A549 (cell line): Measurements from ENCODE around the gene ABHD17A. TPM values are rescaled to one million over a fixed set of nuclear protein-coding genes. Genes with fewer than 3 reads are reported as not detected.
"Not testable (repeated sequence)": the region's sequence is repeated elsewhere in the genome, so short reads cannot be mapped to it uniquely, and the experiment has no call there.

Experiments used
- ATAC-seq, 2 experiments: fragments of 200-7000 bp in 1 of 2; fragments of >200 bp in 1 of 2; cut with Nextera tagmentation in 1 of 2; cut with Tn5 transposase in 1 of 2; 3 replicates each; pipeline versions ENCODE4 v1.8.0 to v1.9.1; 2018 to 2020; ENCODE audit warnings: mild to moderate bottlenecking in 1 of 2, moderate library complexity in 1 of 2
- CTCF ChIA-PET: fragments of 300-600 bp; sonication (Branson Sonifier 250); formaldehyde crosslinking; extraction: SDS; loops from one replicate; lab custom pipeline; 2021; ENCODE audit warnings: antibody characterized with exemption, inconsistent platforms; lab: Yijun Ruan, JAX
- POLR2A ChIA-PET: fragments of 350-600 bp; formaldehyde crosslinking; extraction: SDS; loops from one replicate; lab custom pipeline; 2021; ENCODE audit warnings: antibody characterized with exemption, inconsistent platforms; lab: Yijun Ruan, JAX
- DNase-seq, 2 experiments: peaks; one replicate each; pipeline versions ENCODE4 v3.0.0 to v3.0.0-alpha.2; 2011 to 2016; ENCODE audit warnings: low read depth in 1 of 2, low spot score in 1 of 2
- FAIRE-seq: peaks from 2 replicates; lab custom pipeline; 2011; peaks lifted over from hg19 to GRCh38; lab: Jason Lieb, UNC
- H3K27ac ChIP-seq, 2 experiments: fragments of >200 bp; sonication (Bioruptor Twin); formaldehyde crosslinking; 3 replicates each; pipeline ENCODE4 v1.5.1; 2016 to 2017
- H3K4me1 ChIP-seq: fragments of >200 bp; sonication (Bioruptor Twin); formaldehyde crosslinking; 3 replicates; pipeline ENCODE4 v1.6.1; 2016
- H3K4me2 ChIP-seq: fragments of >200 bp; sonication (Bioruptor Twin); formaldehyde crosslinking; 3 replicates; pipeline ENCODE4 v1.6.1; 2016
- H3K4me3 ChIP-seq: fragments of >200 bp; sonication (Bioruptor Twin); formaldehyde crosslinking; 3 replicates; pipeline ENCODE4 v1.5.1; 2016
- H3K9me3 ChIP-seq: fragments of >200 bp; sonication (Bioruptor Twin); formaldehyde crosslinking; 3 replicates; pipeline ENCODE4 v1.6.1; 2016
- BCL3 ChIP-seq: fragments of >200 bp; sonication (Bioruptor Twin); formaldehyde crosslinking; IDR thresholded peaks from 3 replicates; pipeline ENCODE4 v1.6.1; 2016
- BHLHE40 ChIP-seq: IDR thresholded peaks from 2 replicates; pipeline ENCODE4 v1.6.1; 2012; ENCODE audit warnings: low read depth, low read length, inconsistent platforms
- CBX2 ChIP-seq: fragments of 200-600 bp; sonication (generic); IDR thresholded peaks from 2 replicates; pipeline ENCODE4 v1.6.1; 2016; ENCODE audit warnings: low read depth, mild to moderate bottlenecking, borderline replicate concordance
- CHD4 ChIP-seq: fragments of 200-600 bp; sonication (generic); IDR thresholded peaks from 2 replicates; pipeline ENCODE4 v1.6.1; 2016; ENCODE audit warnings: antibody characterized with exemption, mild to moderate bottlenecking, borderline replicate concordance
- CTCF ChIP-seq: fragments of >200 bp; sonication (Bioruptor Twin); formaldehyde crosslinking; IDR thresholded peaks from 3 replicates; pipeline ENCODE4 v1.5.1; 2016
- E2F6 ChIP-seq: IDR thresholded peaks from 2 replicates; pipeline ENCODE4 v1.6.1; 2012; ENCODE audit warnings: low read depth, borderline replicate concordance
- EHF ChIP-seq: fragments of 250-450 bp; sonication (Bioruptor Pico); IDR thresholded peaks from 2 replicates; pipeline ENCODE4 v1.5.0; 2020; ENCODE audit warnings: mild to moderate bottlenecking
- EP300 ChIP-seq, 2 experiments: fragments of >200 bp; sonication (Bioruptor Twin); formaldehyde crosslinking; IDR thresholded peaks; 2 replicates in 1 of 2; 3 replicates in 1 of 2; pipeline ENCODE4 v1.6.1; 2016 to 2017
- FOSB ChIP-seq: fragments of 250-450 bp; sonication (Bioruptor Pico); IDR thresholded peaks from 2 replicates; pipeline ENCODE4 v1.5.0; 2020; ENCODE audit warnings: mild to moderate bottlenecking, moderate library complexity
- FOXS1 ChIP-seq: fragments of 250-450 bp; sonication (Bioruptor Pico); IDR thresholded peaks from 2 replicates; pipeline ENCODE4 v1.5.0; 2020; ENCODE audit warnings: mild to moderate bottlenecking, moderate library complexity
- KDM5A ChIP-seq: fragments of 200-600 bp; sonication (generic); IDR thresholded peaks from 2 replicates; pipeline ENCODE4 v1.6.1; 2016; ENCODE audit warnings: antibody characterized with exemption, mild to moderate bottlenecking
- MAFK ChIP-seq: fragments of 450-650 bp; IDR thresholded peaks from 2 replicates; pipeline ENCODE4 v1.6.1; 2014; ENCODE audit not compliant: partially characterized antibody
- MAX ChIP-seq: IDR thresholded peaks from 2 replicates; pipeline ENCODE4 v1.6.1; 2012
- MYC ChIP-seq: IDR thresholded peaks from 2 replicates; pipeline ENCODE4 v1.6.1; 2012; ENCODE audit warnings: mild to moderate bottlenecking, inconsistent platforms, low read length, improper control_type of control experiment, borderline replicate concordance
- NFE2L2 ChIP-seq: fragments of 150-350 bp; conservative IDR thresholded peaks from 2 replicates; pipeline ENCODE4 v1.6.1; 2014; ENCODE audit warnings: low read length
- NR3C1 ChIP-seq: fragments of >200 bp; sonication (Bioruptor Twin); formaldehyde crosslinking; IDR thresholded peaks from 3 replicates; pipeline ENCODE4 v1.6.1; 2017
- POLR2AphosphoS2 ChIP-seq: conservative IDR thresholded peaks from 2 replicates; pipeline ENCODE4 v1.6.1; 2012; ENCODE audit warnings: low read length, improper control_type of control experiment, inconsistent platforms
- RAD21 ChIP-seq, 2 experiments: fragments of >200 bp in 1 of 2; sonication (Bioruptor Twin) in 1 of 2; formaldehyde crosslinking in 1 of 2; IDR thresholded peaks in 1 of 2; conservative IDR thresholded peaks in 1 of 2; 2 replicates in 1 of 2; 3 replicates in 1 of 2; pipeline ENCODE4 v1.6.1; 2012 to 2018; ENCODE audit warnings: inconsistent platforms in 1 of 2
- RCOR1 ChIP-seq: fragments of 150-350 bp; IDR thresholded peaks from 2 replicates; pipeline ENCODE4 v1.6.1; 2014; ENCODE audit warnings: antibody characterized with exemption, low read length, low read depth
- RFX5 ChIP-seq: fragments of 450-650 bp; IDR thresholded peaks from 2 replicates; pipeline ENCODE4 v1.7.1; 2014; ENCODE audit warnings: antibody characterized with exemption, mild to moderate bottlenecking, moderate library complexity
- TP53 ChIP-seq: fragments of 250-450 bp; sonication (Bioruptor Pico); IDR thresholded peaks from 2 replicates; pipeline ENCODE4 v1.5.0; 2021; ENCODE audit warnings: mild to moderate bottlenecking, moderate library complexity
- ZC3H11A ChIP-seq: fragments of 450-650 bp; IDR thresholded peaks from 2 replicates; pipeline ENCODE4 v1.6.1; 2014; ENCODE audit warnings: antibody characterized with exemption, mild to moderate bottlenecking
- ZFP36 ChIP-seq: fragments of 450-650 bp; IDR thresholded peaks from 2 replicates; pipeline ENCODE4 v1.6.1; 2014; ENCODE audit warnings: borderline replicate concordance; ENCODE audit not compliant: partially characterized antibody
- WGBS: methylation state at CpG from one replicate; pipeline ENCODE4 v1.1.6; 2017; ENCODE audit errors: missing lambda C conversion rate; 5-methylcytosine and 5-hydroxymethylcytosine counted together
- polyA plus RNA-seq, 4 experiments: library from polyadenylated mRNA; depleted of rRNA in 3 of 4; stranded (reverse); fragments of >200 nt; fragmentation: RNase III in 1 of 4; extraction: RNeasy Plus Mini Kit Qiagen cat#74134 plus additional on column Dnase treatment in 1 of 4; gene quantifications; 2 replicates in 3 of 4; 3 replicates in 1 of 4; pipeline ENCODE4 v1.2.3, GENCODE V29; 2011 to 2017
- TF ChIP-seq, protein P1 (sequence below): fragments of >200 bp; sonication (Bioruptor Twin); formaldehyde crosslinking; IDR thresholded peaks from 2 replicates; pipeline ENCODE4 v1.6.1; 2016
- TF ChIP-seq, protein P2 (sequence below): IDR thresholded peaks from 2 replicates; pipeline ENCODE4 v1.6.1; 2012

The ABHD17A gene
- polyA plus RNA-seq, 2 of the 4 experiments (the other 2 are of a cell fraction) = 12.8 to 23.1 TPM

DNA sequence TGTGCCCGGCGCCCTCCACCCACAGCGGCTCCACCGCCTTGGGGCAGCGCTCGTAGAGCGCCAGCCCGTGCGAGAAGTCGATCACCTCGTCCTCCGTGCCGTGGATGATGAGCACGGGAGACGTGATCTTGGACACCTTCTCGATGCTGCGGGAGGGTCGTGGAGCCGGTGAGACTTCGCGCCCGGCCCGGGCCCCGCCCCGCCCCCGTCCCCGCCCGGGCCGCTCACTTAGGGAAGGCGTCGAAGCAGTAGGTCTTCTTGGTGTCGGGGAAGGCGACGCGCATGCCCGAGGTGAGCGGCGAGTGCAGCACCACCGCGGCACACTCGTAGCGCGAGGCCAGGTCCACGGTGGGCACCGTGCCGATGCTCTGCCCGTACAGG is 8.0 kb downstream of the ABHD17A start:
- H3K4me3 ChIP-seq, POLR2A ChIA-PET, FAIRE-seq, H3K4me2 ChIP-seq, ATAC-seq, DNase-seq, H3K27ac ChIP-seq, H3K9me3 ChIP-seq: not testable (repeated sequence)
- H3K4me1 ChIP-seq = peaks cover 14% of the 10 kb centered on the region
- CTCF ChIA-PET = interaction anchor here (1.5 kb wide), 1 partner anchor 11 kb away, joined by 7 read pairs; no protein-coding TSS in a partner anchor
- WGBS = 81% methylated on average over 35 of the region's 47 CpGs

DNA sequence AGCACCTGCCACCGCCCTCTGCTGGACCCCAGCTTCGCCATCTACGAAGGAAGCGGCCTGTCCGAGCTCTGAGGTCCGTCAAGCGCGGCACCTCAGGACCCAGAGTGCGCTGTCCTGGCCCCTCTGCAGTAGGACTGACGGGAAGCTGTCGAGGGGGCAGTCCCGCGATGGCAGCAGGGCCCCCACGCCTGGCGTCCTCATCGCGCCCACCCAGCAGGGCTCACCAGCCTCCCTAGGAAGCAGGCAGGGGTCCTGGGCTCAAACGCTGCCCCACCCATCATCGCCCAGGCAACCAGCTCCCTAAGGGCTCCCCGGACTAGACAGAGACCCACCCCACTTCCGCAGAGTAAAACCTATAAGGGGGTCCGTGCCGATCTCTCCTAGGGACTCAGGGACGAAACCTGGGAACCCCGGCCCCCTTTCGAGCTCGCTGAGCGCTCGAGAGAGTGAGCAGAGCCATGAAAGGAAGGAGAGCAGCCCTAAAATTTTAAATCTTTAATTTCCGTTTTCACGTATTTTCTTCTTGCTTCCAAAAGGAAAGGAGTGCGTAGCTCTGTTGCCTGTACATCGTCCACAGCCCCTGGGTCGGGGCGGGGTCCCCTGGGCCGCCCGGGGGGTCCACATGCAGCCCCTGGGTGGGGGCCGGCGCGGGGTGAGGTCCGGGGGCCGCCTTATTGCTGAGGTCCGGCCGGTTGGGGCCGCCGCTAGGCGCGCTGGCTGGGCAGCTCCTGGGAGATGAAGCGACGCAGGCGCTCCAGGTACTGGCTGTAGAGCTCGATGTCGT is 8.6 kb downstream of the ABHD17A start:
- H3K9me3 ChIP-seq, H3K4me3 ChIP-seq, ATAC-seq, FAIRE-seq, DNase-seq: not testable (repeated sequence)
- H3K4me2 ChIP-seq = peak overlapping the region; percentile 69
- H3K27ac ChIP-seq = peak overlapping the region; percentile 88 to 95; a peak in 5 of 6 replicates
- 81% methylated on average over 21 of the region's 53 CpGs for WGBS
- peaks cover 14% of the 10 kb centered on the region for H3K4me1 ChIP-seq
- ChIA-PET CTCF (interaction anchor here (0.8 to 2.7 kb wide), 5 partner anchors 10 to 53 kb away, joined by 3 to 10 read pairs (median 4); no protein-coding TSS in a partner anchor), POLR2A (interaction anchor here (0.8 to 1.3 kb wide), 3 partner anchors 8 to 12 kb away, joined by 3 to 6 read pairs (median 4); partner anchors contain the start of gene ABHD17A)

- CTCF ChIA-PET = interaction anchor here (0.8 to 2.7 kb wide), 5 partner anchors 9 to 54 kb away, joined by 3 to 10 read pairs (median 4); no protein-coding TSS in a partner anchor
- peak overlapping the region; percentile 88 for H3K4me3 ChIP-seq
- POLR2A ChIA-PET = interaction anchor here (0.6 to 1.3 kb wide), 5 partner anchors 9 to 11 kb away, joined by 3 to 6 read pairs (median 4); partner anchors contain the start of gene ABHD17A
- peak; percentile 93 to 97 for ATAC-seq
- H3K4me2 ChIP-seq = peak overlapping the region; percentile 100
- peak overlapping the region; percentile 88 to 95 for H3K27ac ChIP-seq
- no peaks in the 10 kb centered on the region for H3K9me3 ChIP-seq
- peaks cover 14% of the 10 kb centered on the region for H3K4me1 ChIP-seq
- 9% methylated on average over 24 of the region's 87 CpGs for WGBS
- no peak for FAIRE-seq
- DNase-seq = peak in 1 of 2 experiments; percentile 89
- no peak for TF ChIP-seq EP300 (IDR thresholded peaks at IDR 0.05)
- no peak for TF ChIP-seq NFE2L2
- TF ChIP-seq EHF (CRISPR knock-in tag) = no peak
- no peak for TF ChIP-seq RFX5
- TF ChIP-seq, protein P1, sequence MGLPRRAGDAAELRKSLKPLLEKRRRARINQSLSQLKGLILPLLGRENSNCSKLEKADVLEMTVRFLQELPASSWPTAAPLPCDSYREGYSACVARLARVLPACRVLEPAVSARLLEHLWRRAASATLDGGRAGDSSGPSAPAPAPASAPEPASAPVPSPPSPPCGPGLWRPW = no peak
- TF ChIP-seq CTCF = no peak
- no peak for TF ChIP-seq TP53 (CRISPR knock-in tag)
- peak; percentile 73; the same call in 1 of the 3 replicates for TF ChIP-seq BCL3
- TF ChIP-seq MAFK = no peak
- TF ChIP-seq, protein P2, sequence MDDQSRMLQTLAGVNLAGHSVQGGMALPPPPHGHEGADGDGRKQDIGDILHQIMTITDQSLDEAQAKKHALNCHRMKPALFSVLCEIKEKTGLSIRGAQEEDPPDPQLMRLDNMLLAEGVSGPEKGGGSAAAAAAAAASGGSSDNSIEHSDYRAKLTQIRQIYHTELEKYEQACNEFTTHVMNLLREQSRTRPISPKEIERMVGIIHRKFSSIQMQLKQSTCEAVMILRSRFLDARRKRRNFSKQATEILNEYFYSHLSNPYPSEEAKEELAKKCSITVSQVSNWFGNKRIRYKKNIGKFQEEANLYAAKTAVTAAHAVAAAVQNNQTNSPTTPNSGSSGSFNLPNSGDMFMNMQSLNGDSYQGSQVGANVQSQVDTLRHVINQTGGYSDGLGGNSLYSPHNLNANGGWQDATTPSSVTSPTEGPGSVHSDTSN = peak; percentile 61
- TF ChIP-seq FOXS1 (CRISPR knock-in tag) = no peak
- no peak for TF ChIP-seq MYC
- peak; percentile 97 for TF ChIP-seq BHLHE40
- TF ChIP-seq RAD21 (conservative IDR thresholded peaks at IDR 0.05 in 1 of 2, IDR thresholded peaks at IDR 0.05 in 1 of 2) = no peak
- 0 out of 2 replicates have a peak, but pooled peaks have one; percentile 20 for TF ChIP-seq KDM5A
- no peak for TF ChIP-seq ZFP36
- TF ChIP-seq E2F6 = peak; percentile 83
- TF ChIP-seq RCOR1 = no peak
- no peak for TF ChIP-seq NR3C1
- TF ChIP-seq CBX2 = no peak
- no peak for TF ChIP-seq POLR2AphosphoS2
- TF ChIP-seq MAX = peak; percentile 95
- TF ChIP-seq FOSB = no peak
- no peak for TF ChIP-seq CHD4
- no peak for TF ChIP-seq ZC3H11A
These were observed 9.4 kb downstream of the ABHD17A start for GRCh38 chr19:1875646-1876495.
